CD4-positive, alpha-beta T cell treated with Interleukin-15 for 1 hour (primary cell): ENCODE results near the gene LTBP4.
A peak's percentile ranks its signal among the peaks of the same experiment; 100 is the strongest.

Experiments
- DNase-seq: peaks from one replicate; pipeline ENCODE4 v3.0.0-alpha.2; 2020

Gene LTBP4

DNA sequence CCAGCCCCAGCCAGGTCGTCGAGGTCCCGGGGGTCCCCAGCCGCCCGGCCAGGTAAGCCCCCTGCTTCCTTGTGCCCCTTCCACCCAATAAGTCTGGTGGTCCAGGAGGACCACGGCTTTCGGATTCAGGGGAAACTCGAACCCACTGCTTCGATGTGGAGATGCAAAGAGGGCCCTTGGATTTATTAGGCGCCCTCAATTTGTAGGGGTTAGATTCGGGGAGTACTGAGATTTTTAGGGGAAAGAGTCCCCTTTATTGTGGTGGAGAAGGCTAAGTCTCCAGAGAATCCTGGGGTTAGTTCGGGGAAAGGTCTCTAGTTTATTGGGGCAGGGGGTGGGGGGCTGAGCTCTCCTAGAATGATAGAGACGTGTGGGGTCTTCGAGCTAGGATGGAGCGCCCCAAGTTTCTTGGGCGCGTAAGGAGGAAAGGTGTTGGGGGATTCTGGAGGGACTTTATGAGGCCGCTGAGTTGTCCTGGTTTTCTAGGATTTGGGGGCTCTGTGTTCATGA lies 3.8 kb upstream of the LTBP4 start:
- no peak for DNase-seq

DNA sequence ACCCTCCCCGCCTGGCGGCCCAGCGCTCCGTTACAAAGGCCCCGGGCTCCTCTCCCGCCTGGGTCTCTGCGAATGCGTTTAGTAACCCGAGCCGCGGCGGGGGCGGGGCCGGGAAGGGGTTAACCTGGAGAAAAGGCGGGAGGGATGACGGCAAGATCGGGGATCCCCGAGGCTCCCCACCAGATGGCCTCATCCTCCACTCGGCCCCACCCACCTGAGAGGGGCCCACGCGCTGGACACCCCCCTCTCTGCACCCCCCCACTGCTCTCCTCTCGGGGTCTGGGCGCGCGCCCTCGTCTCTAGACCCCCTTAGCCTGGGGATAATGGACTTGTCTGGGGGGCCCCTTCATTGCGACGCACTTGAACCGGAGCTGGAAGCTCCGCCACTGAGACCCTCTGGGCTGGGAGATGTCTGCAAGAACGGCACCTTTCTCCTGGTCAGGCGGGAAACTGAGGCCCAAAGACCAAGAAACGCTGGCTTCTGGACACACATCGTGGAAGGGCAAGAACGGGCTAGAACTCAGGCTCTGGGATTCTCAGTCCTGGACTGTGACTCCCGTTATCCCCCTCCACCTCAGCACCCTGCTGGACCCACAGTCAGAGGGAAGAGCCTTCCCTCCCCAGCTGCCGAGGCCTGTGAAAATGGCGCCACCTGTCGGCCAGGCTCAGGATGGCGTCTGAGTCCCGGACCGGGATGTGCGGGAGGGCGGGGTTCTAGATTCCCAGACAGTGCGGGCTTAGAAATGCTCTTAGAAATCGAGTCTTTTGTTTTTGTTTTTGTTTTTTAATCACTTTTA lies 2.9 kb upstream of the LTBP4 start:
- peak; percentile 78 for DNase-seq

DNA sequence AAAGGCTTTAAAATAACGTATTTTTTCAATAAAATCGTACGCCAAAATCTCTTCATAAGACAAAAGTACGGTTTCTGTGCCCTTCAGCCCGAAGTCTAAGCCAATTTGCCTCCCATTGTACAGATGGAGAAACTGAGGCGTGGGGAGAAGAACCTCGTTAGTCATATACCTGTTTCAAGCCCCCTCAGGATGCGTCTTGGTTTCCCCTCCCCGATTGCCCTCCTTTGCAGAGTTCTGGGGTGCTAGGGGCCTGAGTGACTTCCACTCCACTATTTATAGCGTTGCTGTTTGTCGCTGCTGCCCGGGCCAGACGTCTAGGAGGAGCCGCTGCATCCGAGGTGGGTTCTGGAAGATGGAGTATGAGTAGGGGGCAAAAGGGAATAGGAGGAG lies 2.3 kb upstream of the LTBP4 start:
- no peak for DNase-seq

DNA sequence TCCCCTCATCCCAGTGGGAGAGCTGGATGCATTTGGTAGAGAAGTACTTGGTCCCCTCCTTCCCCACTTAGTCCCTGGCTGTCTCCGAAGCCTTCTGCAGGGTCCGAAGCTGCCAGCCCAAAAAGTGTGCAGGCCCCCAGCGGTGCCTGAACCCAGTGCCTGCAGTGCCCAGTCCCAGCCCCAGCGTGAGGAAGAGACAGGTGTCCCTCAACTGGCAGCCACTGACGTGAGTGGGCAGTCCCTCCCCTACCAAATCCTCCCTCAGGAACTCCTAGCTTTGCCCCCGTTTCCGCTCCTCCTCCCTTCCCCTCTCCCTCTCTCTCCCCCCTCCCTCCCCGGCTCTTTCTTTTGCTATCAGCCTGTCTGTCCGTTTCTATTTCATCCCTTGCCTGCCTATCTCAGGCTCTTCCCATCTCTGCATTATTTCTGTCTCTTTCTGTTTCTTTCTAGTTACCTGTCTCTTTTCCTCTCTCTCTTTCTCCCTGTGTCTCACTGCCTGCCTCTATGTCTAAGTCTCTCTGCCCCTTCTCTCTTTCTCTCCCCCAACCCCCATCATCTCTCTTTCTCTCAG lies 1.8 kb upstream of the LTBP4 start:
- no peak for DNase-seq

DNA sequence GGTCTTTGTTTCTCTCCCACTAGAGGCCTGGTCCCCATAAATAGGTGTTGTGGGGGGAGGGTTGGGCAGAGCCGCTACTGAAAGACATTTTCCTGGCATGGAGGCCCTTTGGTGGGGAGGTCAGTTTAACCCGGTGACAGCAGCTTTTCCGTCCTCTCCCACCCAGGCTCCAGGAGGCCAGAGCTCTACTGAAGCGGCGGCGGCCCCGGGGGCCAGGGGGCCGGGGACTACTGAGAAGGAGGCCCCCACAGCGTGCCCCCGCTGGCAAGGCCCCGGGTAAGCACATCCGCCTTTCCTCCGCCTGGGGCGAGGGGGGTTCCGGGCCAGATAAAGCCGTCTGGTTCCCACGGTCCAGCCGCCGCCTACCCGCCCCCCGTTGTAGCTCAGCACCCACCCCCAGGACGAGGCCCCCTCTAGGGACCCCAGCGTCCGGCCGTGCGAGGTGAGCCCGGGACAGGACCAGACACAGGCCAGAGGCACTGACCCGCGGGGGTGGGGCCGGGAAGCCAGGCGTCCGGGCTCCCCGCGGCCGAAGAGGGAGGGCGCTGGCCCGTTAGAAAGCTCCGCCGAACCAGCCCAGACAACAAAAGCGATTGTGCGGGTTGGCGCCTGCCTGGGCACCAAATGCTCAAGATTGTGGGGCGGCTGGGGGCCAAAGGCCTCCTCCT lies 1.1 kb upstream of the LTBP4 start:
- DNase-seq = no peak

DNA sequence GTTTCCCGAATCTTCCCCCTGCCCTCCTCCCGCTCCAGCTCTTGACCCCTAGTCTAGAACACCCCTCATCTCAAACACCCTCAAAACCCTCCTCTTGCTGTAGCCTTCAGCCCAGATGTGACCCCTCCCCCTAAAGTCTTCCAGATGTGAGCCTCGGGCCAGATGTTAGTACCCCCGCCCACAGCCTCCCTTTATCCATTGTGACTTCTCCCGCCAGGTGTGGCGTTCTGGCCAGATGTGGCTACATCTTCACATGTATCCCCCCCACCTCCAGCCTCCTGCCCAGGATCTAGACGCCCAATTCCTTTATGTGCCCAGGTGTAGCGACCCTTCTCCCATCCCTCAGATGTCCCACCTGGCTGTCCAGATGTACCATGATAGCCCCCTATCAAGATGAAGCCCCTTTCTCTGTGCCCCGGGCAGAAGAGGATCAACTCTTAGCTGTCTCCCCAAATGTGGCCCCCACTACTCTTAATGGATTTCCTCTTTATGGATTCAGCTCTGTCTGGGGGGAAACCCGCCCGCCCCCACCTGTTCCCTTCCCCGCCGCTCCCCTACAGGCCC lies 517 bp upstream of the LTBP4 start:
- no peak for DNase-seq

DNA sequence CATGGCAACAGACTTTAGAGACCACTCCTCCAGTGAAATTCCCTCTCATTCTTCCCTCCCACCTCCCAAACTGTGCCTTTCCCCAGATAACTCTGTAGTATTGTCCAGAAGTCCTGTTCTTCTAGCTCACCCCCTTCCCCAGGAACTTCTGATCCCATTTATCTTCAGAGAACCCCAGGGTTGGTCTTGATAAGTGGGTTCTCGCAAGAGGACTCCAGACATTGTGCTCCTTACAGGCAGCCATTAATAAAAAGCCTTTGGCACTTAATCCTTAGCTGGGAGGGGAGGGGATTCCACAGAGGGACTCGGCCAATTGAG lies 1.9 kb downstream of the LTBP4 start:
- no peak for DNase-seq

DNA sequence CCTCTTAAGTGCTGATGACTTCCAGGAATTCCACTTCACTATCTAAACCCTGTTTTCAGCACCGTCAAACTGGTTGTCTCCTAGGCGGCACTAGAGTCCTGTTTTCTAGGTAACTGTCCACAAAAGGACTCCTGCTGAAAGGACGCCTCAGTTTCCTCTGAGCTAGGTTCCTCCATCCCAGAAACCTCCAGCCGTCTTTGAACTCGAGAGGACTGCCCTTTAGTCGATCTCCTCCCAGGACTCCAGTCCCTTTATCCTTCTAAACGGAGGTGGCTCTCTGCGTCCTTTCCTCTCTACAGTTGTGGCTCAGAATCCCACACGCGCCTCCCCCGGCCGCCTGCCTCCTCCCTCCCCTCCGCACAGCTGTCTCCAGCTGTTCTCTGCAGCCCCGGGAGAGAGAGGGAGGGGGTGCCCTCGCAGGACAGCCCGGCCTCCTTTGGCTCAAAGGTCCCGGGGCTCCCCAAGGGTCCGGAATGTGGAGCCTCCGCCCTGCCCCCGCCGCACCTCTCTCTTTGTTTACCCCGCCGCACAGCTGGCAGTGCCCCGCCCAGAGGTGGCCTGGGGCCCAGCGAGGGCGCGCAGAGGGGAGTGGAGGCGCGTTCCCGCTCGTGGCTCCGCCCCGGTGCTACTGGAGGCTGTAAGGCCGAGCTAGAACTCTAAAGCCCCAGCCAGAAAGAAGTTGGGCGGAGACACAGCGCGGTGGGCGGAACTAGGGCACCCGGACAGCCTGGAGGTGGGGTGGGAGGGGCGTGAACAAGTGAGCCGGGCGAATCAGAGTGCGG lies 2.4 kb downstream of the LTBP4 start:
- DNase-seq = peak; percentile 98

DNA sequence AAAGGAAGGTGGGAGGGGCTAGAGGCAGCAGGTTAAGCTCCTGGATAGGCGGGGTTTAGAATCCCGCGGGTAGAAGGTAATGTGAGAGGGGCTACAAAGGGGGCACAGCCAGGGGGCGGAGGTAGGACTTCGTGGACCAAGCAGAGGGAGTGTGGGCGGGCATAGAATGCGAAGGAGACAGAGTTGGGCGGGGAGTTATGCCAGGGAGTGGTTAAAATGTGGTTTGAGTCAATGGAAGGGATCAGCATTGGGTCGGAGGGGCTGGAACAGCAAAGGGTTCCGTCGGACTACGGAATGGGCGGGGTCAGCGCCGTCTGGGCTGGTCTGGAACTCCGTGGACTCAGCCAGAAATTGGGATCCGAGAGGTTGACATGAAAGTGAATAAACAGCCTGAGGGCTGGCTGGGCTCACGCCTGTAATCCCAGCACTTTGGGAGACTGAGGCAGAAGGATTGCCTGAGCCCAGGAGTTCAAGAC lies 3.0 kb downstream of the LTBP4 start:
- DNase-seq = no peak

DNA sequence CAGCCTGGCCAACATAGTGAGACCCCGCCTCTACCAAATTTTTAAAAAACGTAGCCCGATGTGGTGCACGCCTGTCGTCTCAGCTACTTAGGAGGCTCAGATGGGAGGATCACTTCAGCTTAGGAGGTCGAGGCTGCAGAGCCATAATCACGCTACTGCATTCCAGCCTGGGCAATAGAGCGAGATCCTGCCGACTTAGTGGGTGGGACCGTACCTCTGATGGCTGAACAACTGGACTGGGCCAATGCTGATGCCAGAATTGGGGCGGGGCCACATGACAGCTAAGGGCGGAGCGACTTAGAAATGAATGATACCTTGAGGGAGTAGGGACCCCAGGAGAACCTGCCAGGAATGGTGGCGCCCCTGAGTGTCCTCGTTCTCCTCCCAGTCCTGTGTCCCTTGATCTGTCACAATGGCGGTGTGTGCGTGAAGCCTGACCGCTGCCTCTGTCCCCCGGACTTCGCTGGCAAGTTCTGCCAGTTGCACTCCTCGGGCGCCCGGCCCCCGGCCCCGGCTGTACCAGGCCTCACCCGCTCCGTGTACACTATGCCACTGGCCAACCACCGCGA lies 3.6 kb downstream of the LTBP4 start:
- DNase-seq = no peak

DNA sequence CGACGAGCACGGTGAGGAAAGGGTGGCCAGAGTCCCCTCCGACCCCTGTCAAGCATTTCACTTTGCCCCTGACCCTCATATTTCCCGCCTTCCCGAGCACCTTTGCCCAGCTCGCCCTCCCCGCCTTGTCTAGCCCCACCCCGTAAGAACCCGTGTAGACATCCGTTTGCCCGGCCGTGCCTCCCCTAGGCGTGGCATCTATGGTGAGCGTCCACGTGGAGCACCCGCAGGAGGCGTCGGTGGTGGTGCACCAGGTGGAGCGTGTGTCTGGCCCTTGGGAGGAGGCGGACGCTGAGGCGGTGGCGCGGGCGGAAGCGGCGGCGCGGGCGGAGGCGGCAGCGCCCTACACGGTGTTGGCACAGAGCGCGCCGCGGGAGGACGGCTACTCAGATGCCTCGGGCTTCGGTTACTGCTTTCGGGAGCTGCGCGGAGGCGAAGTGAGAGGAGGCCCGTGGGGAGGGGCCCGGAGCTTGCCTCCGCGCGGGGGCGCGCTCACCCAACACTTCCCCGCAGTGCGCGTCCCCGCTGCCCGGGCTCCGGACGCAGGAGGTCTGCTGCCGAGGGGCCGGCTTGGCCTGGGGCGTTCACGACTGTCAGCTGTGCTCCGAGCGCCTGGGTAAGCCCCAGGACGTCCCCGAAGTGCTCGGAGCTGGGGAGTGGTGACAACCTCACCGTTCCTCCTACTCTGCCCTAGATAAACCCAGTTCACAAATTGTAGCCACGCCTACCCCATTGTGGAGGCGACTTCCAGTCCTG lies 4.2 kb downstream of the LTBP4 start:
- DNase-seq = peak; percentile 87

DNA sequence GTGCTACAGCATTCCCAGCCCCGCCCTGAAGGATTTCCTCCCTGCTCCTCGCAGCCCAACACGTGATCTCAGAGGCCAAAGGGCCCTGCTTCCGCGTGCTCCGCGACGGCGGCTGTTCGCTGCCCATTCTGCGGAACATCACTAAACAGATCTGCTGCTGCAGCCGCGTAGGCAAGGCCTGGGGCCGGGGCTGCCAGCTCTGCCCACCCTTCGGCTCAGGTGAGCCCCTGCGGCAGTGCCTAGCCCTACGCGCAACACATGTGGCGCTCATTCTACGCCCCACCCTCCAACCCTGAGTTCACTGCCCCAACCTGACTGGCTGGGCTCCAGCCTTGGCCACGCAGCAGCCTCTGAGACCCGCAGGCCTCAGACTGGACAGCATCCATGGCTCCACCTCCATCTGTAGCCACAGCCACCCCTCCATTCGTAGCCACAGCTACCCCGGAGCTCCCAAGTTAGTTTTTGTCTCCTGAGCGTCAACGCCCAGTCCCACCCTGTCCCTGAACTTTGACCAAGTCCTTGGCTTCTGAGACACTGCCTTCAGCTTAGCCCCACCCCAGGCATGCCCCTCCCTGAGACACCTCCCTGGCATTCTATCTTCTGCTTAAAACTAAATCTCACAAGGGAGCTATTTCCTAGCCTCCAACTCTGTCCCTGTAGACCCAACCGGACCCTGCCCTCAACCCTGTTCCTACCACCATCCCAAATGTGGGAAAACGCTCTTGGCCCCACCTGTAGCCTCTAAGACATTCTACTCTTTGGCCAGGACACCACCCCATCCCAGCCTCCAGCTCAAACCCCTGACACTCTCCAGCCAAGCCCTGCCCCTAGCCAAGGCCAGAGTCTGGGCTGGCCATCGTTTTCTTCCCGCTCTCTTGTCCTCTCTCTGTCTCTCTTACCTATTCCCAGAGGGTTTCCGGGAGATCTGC lies 6.4 kb downstream of the LTBP4 start:
- no peak for DNase-seq

DNA sequence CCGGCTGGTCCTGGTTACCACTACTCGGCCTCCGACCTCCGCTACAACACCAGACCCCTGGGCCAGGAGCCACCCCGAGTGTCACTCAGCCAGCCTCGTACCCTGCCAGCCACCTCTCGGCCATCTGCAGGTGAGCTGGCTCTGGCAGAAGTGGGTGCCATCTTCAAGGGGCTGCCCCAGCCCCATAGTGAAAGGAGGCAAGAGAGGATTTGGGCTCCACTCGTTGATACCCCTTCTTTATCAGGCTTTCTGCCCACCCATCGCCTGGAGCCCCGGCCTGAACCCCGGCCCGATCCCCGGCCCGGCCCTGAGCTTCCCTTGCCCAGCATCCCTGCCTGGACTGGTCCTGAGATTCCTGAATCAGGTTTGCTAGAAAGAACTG lies 7.1 kb downstream of the LTBP4 start:
- no peak for DNase-seq

DNA sequence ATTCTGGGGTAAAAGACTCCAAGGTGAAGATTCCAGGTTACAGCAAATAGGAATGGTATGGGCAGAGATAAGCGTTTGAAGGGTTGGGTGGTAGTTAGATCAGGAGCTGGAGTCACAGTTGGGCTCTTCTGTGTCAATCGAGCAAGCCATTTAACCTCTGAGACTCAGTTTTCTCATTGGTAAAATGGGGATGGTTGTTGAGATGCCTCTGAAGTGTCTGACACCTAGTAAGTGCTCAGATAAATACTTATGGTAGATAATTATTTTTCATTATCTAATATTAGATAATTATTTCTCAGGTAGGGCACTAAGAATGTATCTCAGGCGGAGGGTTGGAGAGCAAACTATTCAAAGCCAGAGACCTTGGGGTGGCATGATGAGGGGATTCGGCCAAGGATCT lies 7.8 kb downstream of the LTBP4 start:
- DNase-seq = no peak

DNA sequence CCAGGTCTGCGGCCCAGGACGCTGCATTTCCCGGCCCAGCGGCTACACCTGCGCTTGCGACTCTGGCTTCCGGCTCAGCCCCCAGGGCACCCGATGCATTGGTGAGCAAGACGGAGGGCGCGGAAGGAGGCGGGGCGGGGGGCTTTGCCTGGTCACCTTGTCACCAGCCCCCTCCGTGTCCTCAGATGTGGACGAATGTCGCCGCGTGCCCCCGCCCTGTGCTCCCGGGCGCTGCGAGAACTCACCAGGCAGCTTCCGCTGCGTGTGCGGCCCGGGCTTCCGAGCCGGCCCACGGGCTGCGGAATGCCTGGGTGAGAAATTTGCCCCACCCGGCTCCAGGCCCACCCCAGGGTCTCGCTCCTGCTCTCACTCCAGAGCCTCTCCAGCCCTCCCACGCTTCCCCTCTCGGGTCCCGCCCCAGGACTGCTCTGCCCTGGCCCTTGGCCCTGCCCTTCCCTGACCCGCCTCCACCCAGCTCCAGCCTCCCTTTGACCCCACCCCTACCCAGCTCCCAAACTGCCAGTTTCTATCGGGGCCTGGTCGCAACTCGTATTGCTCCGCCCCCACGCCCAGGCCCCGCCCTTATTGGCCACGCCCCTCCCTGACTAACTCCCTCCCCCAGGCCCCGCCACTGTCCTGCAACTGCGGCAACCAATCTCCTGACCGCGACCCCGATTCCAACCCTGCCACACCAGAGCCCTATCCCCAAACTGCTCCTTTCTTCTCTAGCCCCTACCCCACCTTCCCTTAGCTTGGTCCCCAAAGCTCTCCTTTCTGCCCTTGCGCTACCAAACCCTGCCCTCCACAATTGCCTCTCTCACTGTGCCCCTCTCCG lies 8.6 kb downstream of the LTBP4 start:
- peak; percentile 87 for DNase-seq

DNA sequence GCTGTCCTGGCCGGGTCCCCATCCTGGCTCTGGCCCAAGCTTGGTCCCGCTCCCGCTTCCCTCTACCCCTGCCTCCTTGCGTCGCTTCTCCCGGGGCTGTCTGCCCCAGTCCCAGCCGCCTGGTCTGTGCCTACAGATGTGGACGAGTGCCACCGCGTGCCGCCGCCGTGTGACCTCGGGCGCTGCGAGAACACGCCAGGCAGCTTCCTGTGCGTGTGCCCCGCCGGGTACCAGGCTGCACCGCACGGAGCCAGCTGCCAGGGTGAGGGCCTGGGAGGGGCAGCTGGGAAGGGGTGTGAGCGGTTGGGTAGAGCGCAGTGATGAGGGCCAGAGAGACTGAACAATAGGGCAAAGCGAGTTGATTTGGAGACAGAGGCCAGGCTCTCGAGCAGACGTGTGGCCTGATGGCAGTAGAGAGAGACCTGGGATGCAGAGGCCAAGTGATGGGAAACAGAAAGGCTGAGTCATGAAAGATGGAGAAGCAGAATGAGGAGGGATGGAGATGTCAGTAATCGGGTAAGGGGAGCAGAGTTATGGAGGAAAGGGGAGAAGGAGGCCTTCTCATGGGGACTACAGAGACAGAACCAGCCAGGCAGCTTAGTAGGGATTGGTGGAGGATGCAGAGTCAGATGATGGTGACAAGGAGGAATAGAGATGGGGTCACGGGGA lies 9.4 kb downstream of the LTBP4 start:
- DNase-seq = peak; percentile 73

DNA sequence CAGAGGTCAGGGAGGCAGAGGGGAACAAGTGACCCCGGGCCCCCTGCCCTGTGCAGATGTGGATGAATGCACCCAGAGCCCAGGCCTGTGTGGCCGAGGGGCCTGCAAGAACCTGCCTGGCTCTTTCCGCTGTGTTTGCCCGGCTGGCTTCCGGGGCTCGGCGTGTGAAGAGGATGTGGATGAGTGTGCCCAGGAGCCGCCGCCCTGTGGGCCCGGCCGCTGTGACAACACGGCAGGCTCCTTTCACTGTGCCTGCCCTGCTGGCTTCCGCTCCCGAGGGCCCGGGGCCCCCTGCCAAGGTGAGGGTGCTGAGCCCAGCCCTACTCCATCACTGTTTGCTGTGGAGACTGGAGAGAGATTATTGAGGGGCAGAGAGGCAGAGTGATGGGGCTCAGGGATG lies 9.9 kb downstream of the LTBP4 start:
- no peak for DNase-seq

DNA sequence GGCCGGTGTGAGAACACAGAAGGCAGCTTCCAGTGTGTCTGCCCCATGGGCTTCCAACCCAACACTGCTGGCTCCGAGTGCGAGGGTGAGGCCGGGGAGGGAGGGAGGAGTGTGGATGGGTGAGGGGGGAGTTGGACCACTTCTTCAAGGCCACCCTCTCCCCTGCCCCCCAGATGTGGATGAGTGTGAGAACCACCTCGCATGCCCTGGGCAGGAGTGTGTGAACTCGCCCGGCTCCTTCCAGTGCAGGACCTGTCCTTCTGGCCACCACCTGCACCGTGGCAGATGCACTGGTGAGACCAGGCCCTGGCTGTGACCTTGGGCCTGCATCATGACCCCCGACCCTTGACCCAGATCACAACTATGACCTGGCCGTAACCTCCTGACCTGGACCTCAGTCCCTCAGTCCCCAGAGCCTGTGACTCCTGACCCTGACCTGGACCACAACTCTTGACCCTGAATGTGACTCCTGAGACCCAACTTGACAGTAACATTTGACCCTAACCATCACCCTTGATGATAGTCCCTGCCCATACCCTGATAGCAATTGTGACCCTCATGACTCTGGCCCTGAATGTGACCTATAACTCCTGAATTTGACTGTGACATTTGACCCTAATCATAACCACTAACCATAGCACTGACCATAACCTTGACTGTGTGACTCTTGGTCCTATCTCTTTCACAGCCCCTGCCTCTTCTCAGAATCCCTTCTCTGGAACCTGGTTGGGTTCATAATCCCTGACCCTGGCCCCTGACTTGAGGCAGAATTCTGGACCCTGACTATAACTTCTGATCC lies 10.9 kb downstream of the LTBP4 start:
- DNase-seq = no peak
